Fibroblast of villous mesenchyme (primary cell): ENCODE measurements around the gene HDAC11. TPM values are rescaled to one million over a fixed set of nuclear protein-coding genes. Genes with fewer than 3 reads are reported as not detected.
A peak's percentile ranks its signal among the peaks of the same experiment; 100 is the strongest.
"Not testable (repeated sequence)": the region's sequence is repeated elsewhere in the genome, so short reads cannot be mapped to it uniquely, and the experiment has no call there.

ENCODE experiments used
- DNase-seq: peaks from one replicate; pipeline ENCODE4 v3.0.0-alpha.2; 2010; ENCODE audit warnings: low read depth
- H3K4me3 ChIP-seq: 2 replicates; pipeline ENCODE4 v1.5.1; 2011; ENCODE audit warnings: low read depth, mild to moderate bottlenecking, low read length
- CTCF ChIP-seq: IDR thresholded peaks from 2 replicates; pipeline ENCODE4 v1.5.1; 2012; ENCODE audit warnings: low read depth, mild to moderate bottlenecking, low read length; ENCODE audit not compliant: insufficient read depth
- total RNA-seq: library from RNA; depleted of rRNA; stranded (reverse); fragments of >200 nt; gene quantifications from 2 replicates; pipeline ENCODE4 v1.2.3, GENCODE V29; 2012

HDAC11 gene
- total RNA-seq, 1 donor, result 9.5 TPM

GRCh38 chr3:13495351-13495813, 15.3 kb downstream of the HDAC11 start:
- no peak overlapping the region for H3K4me3 ChIP-seq
- DNase-seq, result no peak
- no peak for TF ChIP-seq CTCF

- peak; percentile 99 for TF ChIP-seq CTCF
- DNase-seq, result peak; percentile 84
- H3K4me3 ChIP-seq, result no peak overlapping the region
Observed at GRCh38 chr3:13495921-13496723, 16.0 kb downstream of the HDAC11 start.

GRCh38 chr3:13496879-13497278, 16.8 kb downstream of the HDAC11 start:
- DNase-seq, result no peak
- no peak overlapping the region for H3K4me3 ChIP-seq
- no peak for TF ChIP-seq CTCF

GRCh38 chr3:13497386-13497785, 17.3 kb downstream of the HDAC11 start:
- DNase-seq, result no peak
- TF ChIP-seq CTCF, result no peak

GRCh38 chr3:13498354-13499060, 18.4 kb downstream of the HDAC11 start:
- TF ChIP-seq CTCF, result no peak
- DNase-seq, result no peak
- no peak overlapping the region for H3K4me3 ChIP-seq

More at GRCh38 chr3:13497386-13497785, 17.3 kb downstream of the HDAC11 start:
- no peak overlapping the region for H3K4me3 ChIP-seq

DNA sequence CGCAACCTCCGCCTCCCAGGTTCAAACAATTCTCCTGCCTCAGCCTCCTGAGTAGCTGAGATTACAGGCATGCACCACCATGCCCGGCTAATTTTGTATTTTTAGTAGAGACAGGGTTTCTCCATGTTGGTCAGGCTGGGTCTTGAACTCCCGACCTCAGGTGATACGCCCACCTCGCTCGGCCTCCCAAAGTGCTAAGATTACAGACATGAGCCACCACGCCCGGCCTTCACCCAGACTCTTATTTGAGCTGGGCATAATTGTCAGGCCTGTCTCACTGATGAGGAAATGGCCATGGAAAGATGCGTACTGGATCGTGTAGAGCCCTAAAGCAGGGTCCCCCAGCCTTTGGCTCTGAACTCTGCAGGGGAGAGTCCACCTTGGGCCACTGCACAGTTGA, 19.1 kb downstream of the HDAC11 start:
- not testable (repeated sequence) for H3K4me3 ChIP-seq, DNase-seq

DNA sequence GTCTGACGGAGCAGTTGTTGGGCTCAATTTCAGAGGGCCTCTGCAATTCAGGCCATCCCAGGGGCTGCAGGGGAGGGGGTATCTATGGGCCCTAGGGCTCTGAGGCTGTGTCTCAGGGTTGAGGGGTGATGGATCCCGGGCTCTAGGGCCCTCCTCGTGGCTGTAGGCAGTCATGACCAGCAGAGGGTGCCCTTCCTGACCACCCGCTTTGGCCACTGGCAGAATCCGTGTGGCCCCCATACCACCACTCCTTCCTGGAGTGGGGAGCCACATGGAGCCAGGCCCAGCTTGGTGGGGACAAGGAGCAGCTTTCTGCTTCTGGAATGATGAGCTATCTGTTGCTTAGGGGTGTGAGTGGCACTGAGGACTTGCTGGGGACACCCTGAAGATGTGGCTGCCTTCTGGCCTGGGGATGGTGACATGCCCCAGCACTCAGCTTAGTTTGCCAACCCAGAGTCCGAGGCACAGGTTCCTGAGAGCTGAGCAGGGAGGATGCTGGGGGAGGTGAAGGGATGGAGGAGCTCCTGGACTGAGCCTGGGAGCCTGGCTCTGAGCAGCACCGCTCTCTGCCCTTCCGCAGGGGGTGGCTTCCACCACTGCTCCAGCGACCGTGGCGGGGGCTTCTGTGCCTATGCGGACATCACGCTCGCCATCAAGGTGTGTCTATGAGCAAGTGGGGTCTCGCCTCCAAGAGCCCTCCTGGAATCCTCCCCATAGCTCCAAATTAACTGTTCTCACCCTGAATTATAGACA, 20.2 kb downstream of the HDAC11 start:
- no peak for DNase-seq

More for the DNA sequence above, 20.2 kb downstream of the HDAC11 start:
- H3K4me3 ChIP-seq, result no peak overlapping the region
- TF ChIP-seq CTCF, result peak; percentile 76
